CD4-positive, alpha-beta T cell (primary cell): Measurements from ENCODE around the gene NFATC1. TPM values are rescaled to one million over a fixed set of nuclear protein-coding genes. Genes with fewer than 3 reads are reported as not detected.
A peak's percentile ranks its signal among the peaks of the same experiment; 100 is the strongest.

Experiments
- ATAC-seq: fragments of 200-7000 bp; cut with Tn5 transposase; one replicate; pipeline ENCODE4 v1.10.0; 2022; ENCODE audit warnings: mild to moderate bottlenecking; ENCODE audit not compliant: poor library complexity
- CTCF ChIA-PET: fragments of 350-600 bp; sonication (Branson Sonifier 250); formaldehyde crosslinking; loops from one replicate; lab custom pipeline; 2021; ENCODE audit warnings: antibody characterized with exemption, inconsistent platforms; lab: Charles Lee
- POLR2A ChIA-PET: fragments of 350-600 bp; sonication (Branson Sonifier 250); formaldehyde crosslinking; loops from one replicate; lab custom pipeline; 2021; ENCODE audit warnings: antibody characterized with exemption, inconsistent platforms; lab: Charles Lee
- DNase-seq, 14 experiments: peaks; one replicate each; pipeline ENCODE4 v3.0.0-alpha.2; 2013 to 2020; ENCODE audit warnings: mixed read lengths in 2 of 14
- H3K27ac ChIP-seq, 2 donors: one replicate each; pipeline versions ENCODE4 v1.5.1 to v1.7.0; 2013; ENCODE audit warnings: low read length in 2 of 2, low read depth in 1 of 2, mild to moderate bottlenecking in 1 of 2
- H3K27me3 ChIP-seq, 2 experiments: 1 replicate in 1 of 2; 2 replicates in 1 of 2; pipeline versions ENCODE4 v1.6.1 to v1.7.0; 2013; ENCODE audit warnings: low read length in 2 of 2, control low read depth in 1 of 2, mild to moderate bottlenecking in 1 of 2, moderate library complexity in 1 of 2; ENCODE audit not compliant: insufficient read depth in 2 of 2, control insufficient read depth in 1 of 2
- H3K36me3 ChIP-seq: one replicate; pipeline ENCODE4 v1.6.1; 2013; ENCODE audit warnings: low read length, control low read depth; ENCODE audit not compliant: insufficient read depth
- H3K4me1 ChIP-seq: one replicate; pipeline ENCODE4 v1.6.1; 2013; ENCODE audit warnings: low read length, control low read depth; ENCODE audit not compliant: insufficient read depth
- H3K4me3 ChIP-seq: one replicate; pipeline ENCODE4 v1.5.1; 2013; ENCODE audit warnings: mild to moderate bottlenecking, low read length, moderate library complexity
- H3K9me3 ChIP-seq, 2 experiments: 1 replicate in 1 of 2; 2 replicates in 1 of 2; pipeline versions ENCODE4 v1.6.1 to v1.7.0; 2013; ENCODE audit warnings: low read length in 2 of 2, mild to moderate bottlenecking in 2 of 2, control low read depth in 1 of 2, moderate library complexity in 1 of 2; ENCODE audit not compliant: control insufficient read depth in 1 of 2, insufficient read depth in 1 of 2
- H3K27ac Mint-ChIP-seq: one replicate; pipeline ENCODE4 v1.8.0; 2020; ENCODE audit warnings: mixed read lengths
- H3K27me3 Mint-ChIP-seq: one replicate; pipeline ENCODE4 v1.8.0; 2021; ENCODE audit warnings: mixed read lengths
- H3K36me3 Mint-ChIP-seq: one replicate; pipeline ENCODE4 v1.8.0; 2021; ENCODE audit warnings: low read depth, mixed read lengths
- H3K4me1 Mint-ChIP-seq: one replicate; pipeline ENCODE4 v1.8.0; 2021; ENCODE audit warnings: low read depth, mixed read lengths
- H3K4me3 Mint-ChIP-seq: one replicate; pipeline ENCODE4 v1.8.0; 2020; ENCODE audit warnings: mild to moderate bottlenecking, mixed read lengths
- H3K9me3 Mint-ChIP-seq: one replicate; pipeline ENCODE4 v1.8.0; 2020; ENCODE audit warnings: mixed read lengths
- CTCF ChIP-seq: fragments of 200-600 bp; IDR thresholded peaks from one replicate; pipeline ENCODE4 v1.8.0; 2022; ENCODE audit warnings: antibody characterized with exemption, mild to moderate bottlenecking
- intact Hi-C, 2 experiments: fragments of 100-400 bp; cut with DNase I in 1 of 2; cut with micrococcal nuclease in 1 of 2; formaldehyde crosslinking; loops; one replicate each; pipeline versions ENCODE4 v1.15.1 to v1.9.0; 2023 to 2025; cut with DNase I, micrococcal nuclease
- total RNA-seq, 174 experiments: library from RNA in 2 of 174; stranded (reverse) in 2 of 174; gene quantifications; one replicate each; pipeline ENCODE4 v1.2.3 and lab custom pipeline; 2021 to 2026

The NFATC1 gene
- total RNA-seq, 2 experiments from 2014 or later: 107 to 113 TPM

GRCh38 chr18:79472176-79472575 is 76.4 kb downstream of the NFATC1 start:
- H3K9me3 Mint-ChIP-seq: no peaks in the 10 kb centered on the region
- Histone ChIP-seq H3K36me3 (peaks cover 70% of the 10 kb centered on the region), H3K27ac (no peak overlapping the region), H3K27me3 (no peaks in the 10 kb centered on the region), H3K4me3 (no peak overlapping the region), H3K9me3 (peaks cover 0 to 12% of the 10 kb centered on the region in 2 experiments), H3K4me1 (peaks cover 2% of the 10 kb centered on the region)
- no peak for TF ChIP-seq CTCF
- H3K27me3 Mint-ChIP-seq: no peaks in the 10 kb centered on the region
- H3K36me3 Mint-ChIP-seq: peaks cover 55% of the 10 kb centered on the region
- intact Hi-C loops: no loop called here
- DNase-seq (no peak), ATAC-seq (no peak)
- ChIA-PET POLR2A (no interaction called here), CTCF (no interaction called here)
- peak overlapping the region; percentile 49 for H3K27ac Mint-ChIP-seq
- H3K4me1 Mint-ChIP-seq: peaks cover 6% of the 10 kb centered on the region
- H3K4me3 Mint-ChIP-seq: no peak overlapping the region

GRCh38 chr18:79472946-79473345 is 77.2 kb downstream of the NFATC1 start:
- Mint-ChIP-seq H3K4me1 (peaks cover 5% of the 10 kb centered on the region), H3K27me3 (no peaks in the 10 kb centered on the region), H3K27ac (peak overlapping the region; percentile 49), H3K4me3 (no peak overlapping the region), H3K9me3 (no peaks in the 10 kb centered on the region), H3K36me3 (peaks cover 51% of the 10 kb centered on the region)
- ChIA-PET CTCF (no interaction called here), POLR2A (no interaction called here)
- intact Hi-C loops: no loop called here
- no peak for TF ChIP-seq CTCF
- DNase-seq: no peak
- no peak overlapping the region for H3K4me3 ChIP-seq
- peaks cover 0 to 12% of the 10 kb centered on the region in 2 experiments for H3K9me3 ChIP-seq
- H3K4me1 ChIP-seq: peaks cover 1% of the 10 kb centered on the region
- ATAC-seq: no peak
- peaks cover 69% of the 10 kb centered on the region for H3K36me3 ChIP-seq
- H3K27ac ChIP-seq: no peak overlapping the region
- H3K27me3 ChIP-seq: no peaks in the 10 kb centered on the region

- ATAC-seq: no peak
- Histone ChIP-seq H3K9me3 (peaks cover 0 to 12% of the 10 kb centered on the region in 2 experiments), H3K27me3 (no peaks in the 10 kb centered on the region), H3K36me3 (peaks cover 52% of the 10 kb centered on the region), H3K27ac (no peak overlapping the region), H3K4me3 (no peak overlapping the region), H3K4me1 (peaks cover 11% of the 10 kb centered on the region)
- H3K4me3 Mint-ChIP-seq: no peak overlapping the region
- TF ChIP-seq CTCF: no peak
- peak overlapping the region; percentile 84 for H3K27ac Mint-ChIP-seq
- intact Hi-C loops: no loop called here
- peaks cover 12% of the 10 kb centered on the region for H3K4me1 Mint-ChIP-seq
- no peaks in the 10 kb centered on the region for H3K27me3 Mint-ChIP-seq
- POLR2A ChIA-PET: no interaction called here
- no peaks in the 10 kb centered on the region for H3K9me3 Mint-ChIP-seq
- no peak for DNase-seq
- peaks cover 33% of the 10 kb centered on the region for H3K36me3 Mint-ChIP-seq
- CTCF ChIA-PET: no interaction called here
Measured at GRCh38 chr18:79476031-79476917, 80.5 kb downstream of the NFATC1 start.
